COLO668 (cell line): Measurements from ENCODE around the gene MSTN.
A peak's percentile ranks its signal among the peaks of the same experiment; 100 is the strongest.
"Not testable (repeated sequence)": the region's sequence is repeated elsewhere in the genome, so short reads cannot be mapped to it uniquely, and the experiment has no call there.

Experiments used
- DNase-seq: peaks from one replicate; lab custom pipeline; 2025; ENCODE audit not compliant: unreplicated experiment; lab: John Stamatoyannopoulos, UW

Gene MSTN

DNA sequence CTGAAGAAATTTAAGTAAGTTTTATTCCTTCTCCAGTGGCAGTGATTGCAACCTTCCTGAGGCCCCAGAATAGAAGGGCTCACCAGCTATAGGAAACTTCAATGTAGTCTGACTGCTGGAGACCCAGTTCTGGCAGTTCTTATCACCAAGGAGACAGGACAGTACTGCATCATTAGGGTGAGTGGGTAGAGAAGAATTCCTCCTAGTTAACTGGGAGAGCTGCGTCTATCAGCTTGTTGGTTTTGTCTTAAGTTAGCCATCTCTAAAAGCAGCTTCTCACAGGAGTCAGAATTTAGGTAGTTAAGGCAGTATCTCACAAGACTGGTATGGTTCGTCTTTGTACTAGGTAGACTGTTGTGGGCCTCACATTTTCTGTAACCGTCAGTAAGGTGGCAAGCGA lies 3.3 kb upstream of the MSTN start:
- DNase-seq, result no peak

DNA sequence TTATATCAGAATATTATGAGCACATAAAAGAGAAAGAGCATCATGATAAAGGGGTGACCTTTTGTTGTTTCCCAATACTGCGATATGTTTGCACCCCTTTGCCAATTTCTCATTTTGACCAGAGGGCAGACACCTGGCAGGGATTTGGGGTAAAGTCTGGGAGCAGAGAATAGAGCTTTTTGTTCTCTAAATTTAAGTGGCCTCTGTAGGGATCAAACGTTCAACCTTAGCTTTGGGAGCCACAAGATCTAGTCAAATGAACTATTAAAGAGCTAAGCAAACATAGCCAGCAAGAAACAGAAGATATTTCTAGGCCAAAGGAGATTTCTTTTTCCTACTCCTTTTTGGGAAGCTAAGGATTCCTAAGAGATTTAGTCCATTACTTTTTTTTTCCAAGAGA lies 1.1 kb upstream of the MSTN start:
- DNase-seq, result no peak

DNA sequence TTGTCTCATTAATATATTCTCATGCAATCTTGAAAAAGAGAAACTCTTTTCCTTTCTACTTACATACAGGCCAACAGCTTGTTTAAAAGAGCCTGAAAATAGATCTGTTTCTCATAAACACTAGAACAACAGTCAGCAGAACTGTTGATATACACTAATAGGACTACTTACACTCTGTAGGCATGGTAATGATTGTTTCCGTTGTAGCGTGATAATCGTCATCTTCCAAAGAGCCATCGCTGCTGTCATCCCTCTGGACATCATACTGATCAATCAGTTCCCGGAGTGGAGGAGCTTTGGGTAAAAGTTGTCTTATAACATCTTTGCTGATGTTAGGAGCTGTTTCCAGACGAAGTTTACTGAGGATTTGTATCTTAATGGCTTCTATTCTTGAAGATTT lies 476 bp downstream of the MSTN start:
- no peak for DNase-seq

- no peak for DNase-seq
Measured at GRCh38 chr2:190060626-190061025, 1.9 kb downstream of the MSTN start.

DNA sequence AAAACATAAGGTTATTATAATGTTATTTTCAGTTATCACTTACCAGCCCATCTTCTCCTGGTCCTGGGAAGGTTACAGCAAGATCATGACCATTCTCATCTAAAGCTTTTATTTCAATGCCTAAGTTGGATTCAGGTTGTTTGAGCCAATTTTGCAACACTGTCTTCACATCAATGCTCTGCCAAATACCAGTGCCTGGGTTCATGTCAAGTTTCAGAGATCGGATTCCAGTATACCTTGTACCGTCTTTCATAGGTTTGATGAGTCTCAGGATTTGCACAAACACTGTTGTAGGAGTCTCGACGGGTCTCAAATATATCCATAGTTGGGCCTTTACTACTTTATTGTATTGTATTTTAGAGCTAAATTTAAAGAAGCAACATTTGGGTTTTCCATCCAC lies 2.5 kb downstream of the MSTN start:
- no peak for DNase-seq

DNA sequence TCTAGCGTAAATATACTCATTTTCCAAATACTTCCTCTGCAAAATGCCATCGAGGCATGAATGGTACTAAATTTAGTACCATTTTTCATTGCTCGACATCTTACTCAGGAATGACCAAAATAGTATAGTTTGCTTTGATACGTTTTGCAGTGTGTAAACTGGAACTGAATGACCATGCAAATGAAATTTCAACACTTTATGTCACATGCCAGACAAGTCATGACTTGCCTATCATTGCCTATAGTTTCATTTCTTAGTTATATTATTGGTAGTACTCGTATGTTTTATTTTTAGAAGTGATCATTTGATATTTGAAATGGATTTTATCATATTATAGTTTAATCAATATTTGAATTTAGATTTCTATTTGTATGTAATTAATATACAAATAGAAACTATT lies 9.1 kb downstream of the MSTN start:
- DNase-seq, result no peak

DNA sequence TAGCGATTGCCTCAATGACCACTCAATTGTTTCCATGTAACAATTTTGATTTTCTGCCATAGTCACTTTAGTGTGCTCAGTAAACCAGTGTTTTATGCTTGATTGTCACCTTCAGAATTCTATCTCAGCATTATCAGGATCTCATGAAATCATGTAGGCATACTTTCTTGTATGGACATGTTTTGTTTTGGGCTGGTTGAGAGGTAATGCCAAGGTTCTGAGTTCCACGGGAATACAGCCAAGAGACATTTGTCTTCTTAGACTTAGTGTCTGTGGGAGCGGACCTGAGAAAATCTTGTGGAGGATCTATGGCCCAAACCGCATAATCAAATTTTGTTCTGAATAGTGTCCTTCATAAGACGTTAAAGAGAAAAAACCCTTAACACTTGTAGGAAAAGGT lies 10.2 kb downstream of the MSTN start:
- DNase-seq, result no peak

- no peak for DNase-seq
Measured at GRCh38 chr2:190051223-190051622, 11.3 kb downstream of the MSTN start.

- no peak for DNase-seq
Measured at GRCh38 chr2:190050001-190050400, 12.5 kb downstream of the MSTN start.

GRCh38 chr2:190044866-190045265 lies 17.7 kb downstream of the MSTN start:
- no peak for DNase-seq

DNA sequence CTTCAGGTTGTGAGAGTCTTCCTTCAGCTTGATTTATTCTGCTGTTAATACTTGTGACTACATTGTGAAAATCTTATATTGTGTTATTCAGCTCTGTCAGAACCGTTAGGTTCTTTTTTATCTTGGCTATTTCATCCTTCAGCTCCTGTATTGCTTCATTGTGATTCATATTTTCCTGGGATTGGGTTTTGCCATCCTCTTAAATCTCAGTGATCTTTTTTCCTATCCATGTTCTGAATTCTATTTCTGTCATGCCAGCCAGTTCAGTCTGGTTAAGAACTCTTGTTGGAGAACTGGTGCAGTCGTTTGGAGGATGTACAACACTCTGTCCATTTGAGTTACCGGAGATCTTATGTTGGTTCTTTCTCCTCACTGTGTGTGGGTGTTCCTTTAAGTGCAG lies 19.1 kb downstream of the MSTN start:
- no peak for DNase-seq

DNA sequence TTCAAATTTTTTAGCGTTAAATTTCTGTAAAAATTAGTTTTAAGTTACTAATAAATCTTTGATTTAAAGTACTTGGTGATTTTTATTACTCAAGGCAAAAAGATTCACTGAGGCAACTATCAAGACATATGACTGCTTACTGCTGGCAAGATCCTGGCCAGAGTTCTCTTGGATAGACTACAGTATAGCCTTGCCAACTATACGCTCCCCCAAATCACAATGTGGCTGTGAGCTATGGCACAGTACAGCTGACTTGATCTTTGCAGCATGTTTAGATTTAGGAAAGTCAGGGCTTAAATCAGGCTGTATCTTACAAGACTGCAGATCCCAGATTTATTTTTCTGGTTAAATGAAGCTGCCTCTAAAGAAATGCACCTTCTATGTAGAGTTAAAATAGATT lies 26.5 kb downstream of the MSTN start:
- DNase-seq, result no peak

GRCh38 chr2:190034417-190034816 lies 28.1 kb downstream of the MSTN start:
- not testable (repeated sequence) for DNase-seq

DNA sequence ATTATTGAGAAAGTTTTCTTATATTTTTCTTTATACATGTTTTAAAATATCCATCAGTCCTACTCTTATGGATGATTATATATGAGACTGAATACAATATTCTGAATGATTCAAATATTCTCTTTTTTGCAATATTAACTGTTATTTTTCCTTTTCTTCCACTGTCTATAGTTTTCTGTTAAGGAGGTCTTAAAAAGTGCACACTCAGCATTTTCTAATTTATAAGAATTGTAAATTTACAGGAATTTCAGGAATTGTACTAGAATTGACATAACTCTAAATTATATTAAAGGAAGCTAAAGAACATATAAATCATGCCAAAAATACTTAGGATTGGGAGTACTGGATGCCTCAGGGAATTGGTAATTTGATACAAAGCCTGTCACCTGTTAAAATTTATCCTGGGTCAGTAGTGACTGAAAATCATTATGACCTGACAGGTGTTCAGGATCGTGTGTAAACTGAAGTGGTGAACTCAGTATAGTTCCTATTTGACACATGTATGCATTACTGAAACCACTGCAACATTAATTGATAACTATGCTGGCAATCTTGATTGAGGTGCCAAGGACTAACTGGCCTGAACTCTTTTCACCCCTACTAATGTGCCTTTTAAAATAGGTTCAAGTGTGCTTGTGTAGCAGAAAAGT lies 30.4 kb downstream of the MSTN start:
- peak; percentile 33 for DNase-seq

GRCh38 chr2:190023860-190024259 lies 38.7 kb downstream of the MSTN start:
- peak; percentile 13 for DNase-seq

- no peak for DNase-seq
Measured at GRCh38 chr2:190020720-190021119, 41.8 kb downstream of the MSTN start.

- DNase-seq, result no peak
Measured at GRCh38 chr2:190017837-190018236, 44.7 kb downstream of the MSTN start.

- DNase-seq, result not testable (repeated sequence)
Measured at GRCh38 chr2:190015969-190016368, 46.6 kb downstream of the MSTN start.
